ENCODE measurements around the gene PSEN1.
"Not testable (repeated sequence)": the region's sequence is repeated elsewhere in the genome, so short reads cannot be mapped to it uniquely, and the experiment has no call there.

PSEN1 gene

GRCh38 chr14:73166399-73166798, 30.1 kb downstream of the PSEN1 start:
- 80% methylated on average over 1 of the region's 1 CpG for WGBS
- Histone ChIP-seq H3K9me3 (ENCODE audit: insufficient read depth, low read depth, low read length) (no peaks in the 10 kb centered on the region), H3K4me3 (ENCODE audit: low read length) (no peak overlapping the region), H3K27me3 (ENCODE audit: insufficient read depth, low read length) (no peaks in the 10 kb centered on the region), H3K27ac (ENCODE audit: low read depth, low read length) (no peak overlapping the region), H3K36me3 (ENCODE audit: insufficient read depth, low read length) (peaks cover 47% of the 10 kb centered on the region), H3K4me1 (ENCODE audit: insufficient read depth, low read length) (peaks cover 17% of the 10 kb centered on the region), H3K9ac (ENCODE audit: low read depth, low read length) (no peak overlapping the region)

GRCh38 chr14:73167727-73168126, 31.4 kb downstream of the PSEN1 start:
- Histone ChIP-seq H3K4me3 (ENCODE audit: low read length) (no peak overlapping the region), H3K36me3 (ENCODE audit: insufficient read depth, low read length) (peaks cover 54% of the 10 kb centered on the region)
- WGBS = 93% methylated on average over 3 of the region's 4 CpGs

GRCh38 chr14:73168274-73168673, 32.0 kb downstream of the PSEN1 start:
- Histone ChIP-seq H3K36me3 (ENCODE audit: insufficient read depth, low read length) (peaks cover 53% of the 10 kb centered on the region), H3K9ac (ENCODE audit: low read depth, low read length) (no peak overlapping the region), H3K4me3 (ENCODE audit: low read length) (no peak overlapping the region), H3K27ac (ENCODE audit: low read depth, low read length) (no peak overlapping the region), H3K4me1 (ENCODE audit: insufficient read depth, low read length) (peaks cover 17% of the 10 kb centered on the region), H3K9me3 (ENCODE audit: insufficient read depth, low read depth, low read length) (no peaks in the 10 kb centered on the region), H3K27me3 (ENCODE audit: insufficient read depth, low read length) (no peaks in the 10 kb centered on the region)
- WGBS = 94% methylated on average over 9 of the region's 9 CpGs

More at GRCh38 chr14:73167727-73168126, 31.4 kb downstream of the PSEN1 start:
- Histone ChIP-seq H3K27me3 (ENCODE audit: insufficient read depth, low read length) (no peaks in the 10 kb centered on the region), H3K27ac (ENCODE audit: low read depth, low read length) (no peak overlapping the region), H3K4me1 (ENCODE audit: insufficient read depth, low read length) (peaks cover 17% of the 10 kb centered on the region), H3K9ac (ENCODE audit: low read depth, low read length) (no peak overlapping the region), H3K9me3 (ENCODE audit: insufficient read depth, low read depth, low read length) (no peaks in the 10 kb centered on the region)

GRCh38 chr14:73168691-73169090, 32.4 kb downstream of the PSEN1 start:
- WGBS = 95% methylated on average over 14 of the region's 14 CpGs
- Histone ChIP-seq H3K27me3 (ENCODE audit: insufficient read depth, low read length) (no peaks in the 10 kb centered on the region), H3K36me3 (ENCODE audit: insufficient read depth, low read length) (peaks cover 54% of the 10 kb centered on the region)

GRCh38 chr14:73169855-73170254, 33.5 kb downstream of the PSEN1 start:
- H3K9me3 ChIP-seq (ENCODE audit: insufficient read depth, low read depth, low read length); H3K27me3 ChIP-seq (ENCODE audit: insufficient read depth, low read length); H3K27ac ChIP-seq (ENCODE audit: low read depth, low read length); H3K9ac ChIP-seq (ENCODE audit: low read depth, low read length); H3K4me3 ChIP-seq (ENCODE audit: low read length): not testable (repeated sequence)
- 85% methylated on average over 6 of the region's 6 CpGs for WGBS
- H3K36me3 ChIP-seq (ENCODE audit: insufficient read depth, low read length) = peaks cover 57% of the 10 kb centered on the region
- H3K4me1 ChIP-seq (ENCODE audit: insufficient read depth, low read length) = peaks cover 17% of the 10 kb centered on the region

More at GRCh38 chr14:73168691-73169090, 32.4 kb downstream of the PSEN1 start:
- H3K4me3 ChIP-seq (ENCODE audit: low read length) = no peak overlapping the region
- H3K9me3 ChIP-seq (ENCODE audit: insufficient read depth, low read depth, low read length) = no peaks in the 10 kb centered on the region
- H3K4me1 ChIP-seq (ENCODE audit: insufficient read depth, low read length) = peaks cover 17% of the 10 kb centered on the region
- H3K9ac ChIP-seq (ENCODE audit: low read depth, low read length) = no peak overlapping the region
- H3K27ac ChIP-seq (ENCODE audit: low read depth, low read length) = no peak overlapping the region

- Histone ChIP-seq H3K36me3 (ENCODE audit: insufficient read depth, low read length) (peaks cover 63% of the 10 kb centered on the region), H3K9me3 (ENCODE audit: insufficient read depth, low read depth, low read length) (no peaks in the 10 kb centered on the region), H3K4me1 (ENCODE audit: insufficient read depth, low read length) (peaks cover 17% of the 10 kb centered on the region), H3K27ac (ENCODE audit: low read depth, low read length) (no peak overlapping the region), H3K4me3 (ENCODE audit: low read length) (no peak overlapping the region), H3K27me3 (ENCODE audit: insufficient read depth, low read length) (no peaks in the 10 kb centered on the region), H3K9ac (ENCODE audit: low read depth, low read length) (no peak overlapping the region)
- 72% methylated on average over 11 of the region's 11 CpGs for WGBS
Measured at GRCh38 chr14:73170686-73171085, 34.4 kb downstream of the PSEN1 start.

GRCh38 chr14:73172500-73172899, 36.2 kb downstream of the PSEN1 start:
- Histone ChIP-seq H3K36me3 (ENCODE audit: insufficient read depth, low read length) (peaks cover 70% of the 10 kb centered on the region), H3K9me3 (ENCODE audit: insufficient read depth, low read depth, low read length) (no peaks in the 10 kb centered on the region), H3K27me3 (ENCODE audit: insufficient read depth, low read length) (no peaks in the 10 kb centered on the region), H3K27ac (ENCODE audit: low read depth, low read length) (no peak overlapping the region), H3K4me1 (ENCODE audit: insufficient read depth, low read length) (peaks cover 17% of the 10 kb centered on the region), H3K9ac (ENCODE audit: low read depth, low read length) (no peak overlapping the region), H3K4me3 (ENCODE audit: low read length) (no peak overlapping the region)
- WGBS = 98% methylated on average over 3 of the region's 3 CpGs

- 89% methylated on average over 3 of the region's 3 CpGs for WGBS
- Histone ChIP-seq H3K36me3 (ENCODE audit: insufficient read depth, low read length) (peaks cover 74% of the 10 kb centered on the region), H3K27me3 (ENCODE audit: insufficient read depth, low read length) (no peaks in the 10 kb centered on the region), H3K9ac (ENCODE audit: low read depth, low read length) (no peak overlapping the region), H3K27ac (ENCODE audit: low read depth, low read length) (no peak overlapping the region), H3K4me1 (ENCODE audit: insufficient read depth, low read length) (peaks cover 17% of the 10 kb centered on the region), H3K9me3 (ENCODE audit: insufficient read depth, low read depth, low read length) (no peaks in the 10 kb centered on the region), H3K4me3 (ENCODE audit: low read length) (no peak overlapping the region)
Measured at GRCh38 chr14:73173092-73173735, 36.9 kb downstream of the PSEN1 start.

GRCh38 chr14:73176685-73177084, 40.4 kb downstream of the PSEN1 start:
- Histone ChIP-seq H3K9me3 (ENCODE audit: insufficient read depth, low read depth, low read length) (no peaks in the 10 kb centered on the region), H3K9ac (ENCODE audit: low read depth, low read length) (no peak overlapping the region), H3K27ac (ENCODE audit: low read depth, low read length) (no peak overlapping the region), H3K36me3 (ENCODE audit: insufficient read depth, low read length) (peaks cover 70% of the 10 kb centered on the region), H3K4me1 (ENCODE audit: insufficient read depth, low read length) (peaks cover 6% of the 10 kb centered on the region; the same call in 1 of the 2 replicates), H3K4me3 (ENCODE audit: low read length) (no peak overlapping the region), H3K27me3 (ENCODE audit: insufficient read depth, low read length) (no peaks in the 10 kb centered on the region)
- 94% methylated on average over 3 of the region's 3 CpGs for WGBS

- Histone ChIP-seq H3K27me3 (ENCODE audit: insufficient read depth, low read length) (no peaks in the 10 kb centered on the region), H3K9me3 (ENCODE audit: insufficient read depth, low read depth, low read length) (no peaks in the 10 kb centered on the region), H3K9ac (ENCODE audit: low read depth, low read length) (no peak overlapping the region), H3K4me1 (ENCODE audit: insufficient read depth, low read length) (peaks cover 6% of the 10 kb centered on the region; the same call in 1 of the 2 replicates), H3K27ac (ENCODE audit: low read depth, low read length) (no peak overlapping the region), H3K36me3 (ENCODE audit: insufficient read depth, low read length) (peaks cover 46% of the 10 kb centered on the region), H3K4me3 (ENCODE audit: low read length) (no peak overlapping the region)
Measured at GRCh38 chr14:73180385-73180805, 44.1 kb downstream of the PSEN1 start.

GRCh38 chr14:73180969-73181368, 44.7 kb downstream of the PSEN1 start:
- not testable (repeated sequence) for H3K9ac ChIP-seq (ENCODE audit: low read depth, low read length); H3K4me3 ChIP-seq (ENCODE audit: low read length); H3K9me3 ChIP-seq (ENCODE audit: insufficient read depth, low read depth, low read length); H3K4me1 ChIP-seq (ENCODE audit: insufficient read depth, low read length); H3K27me3 ChIP-seq (ENCODE audit: insufficient read depth, low read length); H3K27ac ChIP-seq (ENCODE audit: low read depth, low read length)
- H3K36me3 ChIP-seq (ENCODE audit: insufficient read depth, low read length) = peaks cover 40% of the 10 kb centered on the region
- 97% methylated on average over 8 of the region's 8 CpGs for WGBS

GRCh38 chr14:73188501-73188911, 52.2 kb downstream of the PSEN1 start:
- no peak overlapping the region for H3K27ac ChIP-seq (ENCODE audit: low read depth, low read length)

More at GRCh38 chr14:73188501-73188911, 52.2 kb downstream of the PSEN1 start:
- Histone ChIP-seq H3K27me3 (ENCODE audit: insufficient read depth, low read length) (no peaks in the 10 kb centered on the region), H3K4me3 (ENCODE audit: low read length) (no peak overlapping the region), H3K9ac (ENCODE audit: low read depth, low read length) (no peak overlapping the region), H3K9me3 (ENCODE audit: insufficient read depth, low read depth, low read length) (no peaks in the 10 kb centered on the region), H3K4me1 (ENCODE audit: insufficient read depth, low read length) (no peaks in the 10 kb centered on the region), H3K36me3 (ENCODE audit: insufficient read depth, low read length) (peaks cover 58% of the 10 kb centered on the region)
- WGBS = 95% methylated on average over 3 of the region's 3 CpGs
